H1 (cell line): ENCODE data around the gene IRAK1BP1. TPM values are rescaled to one million over a fixed set of nuclear protein-coding genes. Genes with fewer than 3 reads are reported as not detected.

Experiments
- CTCF ChIA-PET: fragments of 300-600 bp; sonication (Branson Sonifier 250); formaldehyde crosslinking; loops from one replicate; lab custom pipeline; 2021; ENCODE audit not compliant: partially characterized antibody; lab: Charles Lee
- POLR2A ChIA-PET: fragments of 300-600 bp; sonication (Branson Sonifier 250); formaldehyde crosslinking; loops from one replicate; lab custom pipeline; 2021; ENCODE audit warnings: inconsistent platforms; ENCODE audit not compliant: partially characterized antibody; lab: Charles Lee
- DNase-seq, 2 experiments: peaks; one replicate each; pipeline versions ENCODE4 v3.0.0 to v3.0.0-alpha.2; 2010 to 2022; ENCODE audit warnings: low spot score in 2 of 2, low read depth in 1 of 2, mixed read lengths in 1 of 2
- FAIRE-seq: peaks from 2 replicates; lab custom pipeline; 2011; peaks lifted over from hg19 to GRCh38; lab: Jason Lieb, UNC
- H2AFZ ChIP-seq: 2 replicates; pipeline ENCODE4 v1.8.1; 2012; ENCODE audit warnings: low read length, inconsistent platforms
- H2AK5ac ChIP-seq: 2 replicates; pipeline ENCODE4 v1.6.1; 2013; ENCODE audit warnings: low read depth, low read length
- H2BK120ac ChIP-seq: replicated peaks from 2 replicates; pipeline ENCODE3; 2013; ENCODE audit warnings: low read depth, low read length, inconsistent platforms
- H2BK12ac ChIP-seq: 2 replicates; pipeline ENCODE4 v1.6.1; 2013; ENCODE audit warnings: low read depth, low read length
- H2BK15ac ChIP-seq: 2 replicates; pipeline ENCODE4 v1.6.1; 2013; ENCODE audit warnings: low read length
- H2BK20ac ChIP-seq: 2 replicates; pipeline ENCODE4 v1.6.1; 2013; ENCODE audit warnings: low read length
- H2BK5ac ChIP-seq: 2 replicates; pipeline ENCODE4 v1.6.1; 2013; ENCODE audit warnings: low read depth, low read length
- H3K14ac ChIP-seq: 2 replicates; pipeline ENCODE4 v1.6.1; 2013; ENCODE audit warnings: inconsistent platforms; ENCODE audit not compliant: insufficient read length
- H3K18ac ChIP-seq: 2 replicates; pipeline ENCODE4 v1.6.1; 2013; ENCODE audit warnings: low read length; ENCODE audit errors: extremely low read depth
- H3K23ac ChIP-seq: 2 replicates; pipeline ENCODE4 v1.6.1; 2013; ENCODE audit warnings: inconsistent platforms; ENCODE audit not compliant: insufficient read length
- H3K23me2 ChIP-seq: 2 replicates; pipeline ENCODE4 v1.6.1; 2013; ENCODE audit warnings: low read depth, low read length
- H3K27ac ChIP-seq: 2 replicates; pipeline ENCODE4 v1.6.1; 2011; ENCODE audit warnings: low read depth, low read length, inconsistent platforms
- H3K27me3 ChIP-seq, 4 experiments: replicated peaks in 1 of 4; 1 replicate in 1 of 4; 2 replicates in 3 of 4; pipeline versions ENCODE4 v1.6.1 to v1.8.1; 2011 to 2013; ENCODE audit warnings: low read length in 3 of 4, mild to moderate bottlenecking in 3 of 4, inconsistent platforms in 2 of 4, mixed read lengths in 2 of 4, moderate library complexity in 1 of 4; ENCODE audit not compliant: control insufficient read depth in 3 of 4, insufficient read depth in 3 of 4; ENCODE audit errors: extremely low read depth in 1 of 4
- H3K36me3 ChIP-seq, 4 experiments: 2 replicates each; pipeline versions ENCODE4 v1.6.1 to v1.8.1; 2011 to 2013; ENCODE audit warnings: mild to moderate bottlenecking in 4 of 4, low read length in 3 of 4, moderate library complexity in 2 of 4, control low read depth in 1 of 4, inconsistent platforms in 1 of 4; ENCODE audit not compliant: insufficient read depth in 4 of 4, control insufficient read depth in 2 of 4
- H3K4ac ChIP-seq: replicated peaks from 2 replicates; pipeline ENCODE3; 2013; ENCODE audit warnings: low read length, low read depth, mixed read lengths, inconsistent platforms; ENCODE audit not compliant: insufficient read length
- H3K4me1 ChIP-seq, 4 experiments: replicated peaks in 1 of 4; 1 replicate in 1 of 4; 2 replicates in 3 of 4; pipeline versions ENCODE4 v1.6.1 to v1.8.1; 2011 to 2013; ENCODE audit warnings: low read length in 3 of 4, inconsistent platforms in 2 of 4, mixed read lengths in 1 of 4; ENCODE audit not compliant: insufficient read depth in 4 of 4, control insufficient read depth in 3 of 4
- H3K4me2 ChIP-seq, 2 experiments: 2 replicates each; pipeline versions ENCODE4 v1.6.1 to v1.8.1; 2011 to 2013; ENCODE audit warnings: low read depth in 2 of 2, low read length in 2 of 2, control low read depth in 1 of 2, inconsistent platforms in 1 of 2, mild to moderate bottlenecking in 1 of 2; ENCODE audit not compliant: insufficient read depth in 1 of 2
- H3K4me3 ChIP-seq, 4 experiments: fragments of 200-600, 300-600 bp in 1 of 4; sonication (generic), shearing (Covaris generic), sonication (Bioruptor Twin) in 1 of 4; 2 replicates each; pipeline versions ENCODE4 v1.5.1 to v1.8.1; 2011 to 2016; ENCODE audit warnings: low read length in 4 of 4, low read depth in 3 of 4, control low read depth in 2 of 4, inconsistent platforms in 2 of 4, mild to moderate bottlenecking in 2 of 4, mixed read lengths in 1 of 4, moderate library complexity in 1 of 4; ENCODE audit not compliant: insufficient read depth in 2 of 4; ENCODE audit errors: extremely low read depth in 1 of 4
- H3K56ac ChIP-seq: replicated peaks from 2 replicates; pipeline ENCODE3; 2013; ENCODE audit warnings: low read depth, mild to moderate bottlenecking, mixed read lengths, low read length, inconsistent platforms; ENCODE audit not compliant: insufficient read length
- H3K79me1 ChIP-seq: 2 replicates; pipeline ENCODE4 v1.6.1; 2013; ENCODE audit warnings: low read depth, low read length, control low read depth
- H3K79me2 ChIP-seq, 2 experiments: 2 replicates each; pipeline versions ENCODE4 v1.6.1 to v1.8.1; 2012 to 2013; ENCODE audit warnings: low read length in 2 of 2, mild to moderate bottlenecking in 2 of 2, inconsistent platforms in 1 of 2; ENCODE audit not compliant: insufficient read depth in 2 of 2, control insufficient read depth in 1 of 2
- H3K9ac ChIP-seq, 4 experiments: replicated peaks in 1 of 4; 1 replicate in 1 of 4; 2 replicates in 3 of 4; pipeline versions ENCODE4 v1.6.1 to v1.8.1; 2011 to 2013; ENCODE audit warnings: low read depth in 3 of 4, low read length in 3 of 4, control low read depth in 2 of 4, mild to moderate bottlenecking in 2 of 4, moderate library complexity in 2 of 4, inconsistent platforms in 1 of 4; ENCODE audit errors: extremely low read depth in 1 of 4
- H3K9me3 ChIP-seq, 2 experiments: 2 replicates each; pipeline versions ENCODE4 v1.6.1 to v1.8.1; 2012 to 2013; ENCODE audit warnings: mild to moderate bottlenecking in 2 of 2, moderate library complexity in 2 of 2, control low read depth in 1 of 2, inconsistent platforms in 1 of 2, low read depth in 1 of 2, low read length in 1 of 2, mixed read lengths in 1 of 2; ENCODE audit not compliant: insufficient read depth in 2 of 2
- H4K20me1 ChIP-seq, 2 experiments: replicated peaks in 1 of 2; 2 replicates each; pipeline versions ENCODE3 to v1.8.1; 2011 to 2013; ENCODE audit warnings: inconsistent platforms in 2 of 2, low read length in 2 of 2, mild to moderate bottlenecking in 1 of 2; ENCODE audit not compliant: insufficient read depth in 2 of 2, control insufficient read depth in 1 of 2
- H4K5ac ChIP-seq: 2 replicates; pipeline ENCODE4 v1.6.1; 2013; ENCODE audit warnings: low read length, low read depth, mixed read lengths, inconsistent platforms; ENCODE audit not compliant: insufficient read length
- H4K8ac ChIP-seq: 2 replicates; pipeline ENCODE4 v1.8.0; 2013; ENCODE audit warnings: mild to moderate bottlenecking, moderate library complexity, low read length, inconsistent platforms; ENCODE audit not compliant: insufficient read depth; ENCODE audit errors: extremely low read depth
- H4K91ac ChIP-seq: replicated peaks from 2 replicates; pipeline ENCODE3; 2013; ENCODE audit warnings: low read length, mixed read lengths, inconsistent platforms; ENCODE audit not compliant: insufficient read length
- ASH2L ChIP-seq: fragments of 200-600, 300-600 bp; sonication (generic); IDR thresholded peaks from one replicate; pipeline ENCODE4 v1.7.1; 2017; ENCODE audit warnings: low read length
- BRCA1 ChIP-seq: IDR thresholded peaks from 2 replicates; pipeline ENCODE4 v1.6.1; 2012; ENCODE audit warnings: low read depth, low read length, improper control_type of control experiment
- FOSL1 ChIP-seq: IDR thresholded peaks from 2 replicates; pipeline ENCODE4 v1.6.1; 2011; ENCODE audit warnings: mild to moderate bottlenecking, low read depth, low read length, moderate library complexity; ENCODE audit not compliant: insufficient read depth
- MAFK ChIP-seq: IDR thresholded peaks from 2 replicates; pipeline ENCODE4 v1.6.1; 2012; ENCODE audit warnings: low read depth, mild to moderate bottlenecking, improper control_type of control experiment, low read length
- NRF1 ChIP-seq: IDR thresholded peaks from 2 replicates; pipeline ENCODE4 v1.6.1; 2011; ENCODE audit warnings: mild to moderate bottlenecking, low read depth, low read length, improper control_type of control experiment
- RAD21 ChIP-seq, 2 experiments: IDR thresholded peaks in 1 of 2; conservative IDR thresholded peaks in 1 of 2; 2 replicates each; pipeline ENCODE4 v1.6.1; 2011; ENCODE audit warnings: low read depth in 2 of 2, low read length in 2 of 2, improper control_type of control experiment in 1 of 2, inconsistent platforms in 1 of 2, mild to moderate bottlenecking in 1 of 2, moderate library complexity in 1 of 2
- RXRA ChIP-seq: IDR thresholded peaks from 2 replicates; pipeline ENCODE4 v1.6.1; 2011; ENCODE audit warnings: low read depth, mild to moderate bottlenecking, low read length, moderate library complexity; ENCODE audit not compliant: insufficient read depth
- SIN3A ChIP-seq, 2 experiments: IDR thresholded peaks in 1 of 2; conservative IDR thresholded peaks in 1 of 2; 2 replicates each; pipeline ENCODE4 v1.6.1; 2011 to 2012; ENCODE audit warnings: low read length in 2 of 2, improper control_type of control experiment in 1 of 2, low read depth in 1 of 2, mild to moderate bottlenecking in 1 of 2
- SUZ12 ChIP-seq: fragments of 200-600 bp; sonication (generic); IDR thresholded peaks from 2 replicates; pipeline ENCODE4 v1.6.1; 2012; ENCODE audit warnings: mild to moderate bottlenecking, inconsistent platforms, low read length, moderate library complexity, mixed read lengths
- TAF7 ChIP-seq: optimal IDR thresholded peaks from 2 replicates; pipeline ENCODE3; 2011; ENCODE audit warnings: low read depth, mild to moderate bottlenecking, inconsistent platforms, low read length, moderate library complexity, borderline replicate concordance
- TCF12 ChIP-seq: IDR thresholded peaks from 2 replicates; pipeline ENCODE4 v1.6.1; 2011; ENCODE audit warnings: low read depth, mild to moderate bottlenecking, low read length
- polyA plus RNA-seq, 7 experiments: library from polyadenylated mRNA; depleted of rRNA in 3 of 7; stranded (reverse) in 5 of 7; unstranded in 2 of 7; fragments of >200 nt in 5 of 7; fragments of 200-250 nt in 2 of 7; gene quantifications; 1 replicate in 5 of 7; 2 replicates in 1 of 7; 4 replicates in 1 of 7; pipeline versions ENCODE4 v1.2.1 to v1.2.3, GENCODE V29; 2011 to 2013; ENCODE audit warnings: missing spikeins in 2 of 7, mixed read lengths in 2 of 7
- total RNA-seq: library from RNA; stranded (reverse); fragmentation: NEBNext Ultra II Directional; extraction: Animal tissue kit (Norgen Biotek cat#: 25700); gene quantifications from 2 replicates; pipeline ENCODE4 v1.2.1, GENCODE V29; 2021
- TF ChIP-seq, protein P1 (sequence below), 3 experiments: IDR thresholded peaks; 1 replicate in 2 of 3; 2 replicates in 1 of 3; pipeline versions ENCODE4 v1.5.1 to v1.6.1; 2011; ENCODE audit warnings: low read length in 3 of 3, mild to moderate bottlenecking in 3 of 3, inconsistent platforms in 2 of 3, low read depth in 1 of 3, moderate library complexity in 1 of 3; ENCODE audit not compliant: insufficient read depth in 1 of 3; ENCODE audit errors: control extremely low read depth in 1 of 3

Gene IRAK1BP1
- total and polyA plus RNA-seq, 2 of the 8 experiments (the other 6 are each of a cell fraction or from before 2014, with no cell fraction given), result 3.7 to 4.7 TPM

GRCh38 chr6:78851156-78851555 lies 16.2 kb upstream of the IRAK1BP1 start:
- no peaks in the 10 kb centered on the region for H3K79me1 ChIP-seq
- no peak for FAIRE-seq
- H3K27me3 ChIP-seq, result no peaks in the 10 kb centered on the region
- H3K4me3 ChIP-seq, result no peak overlapping the region
- no peak overlapping the region for H4K91ac ChIP-seq
- H3K23me2 ChIP-seq, result no peaks in the 10 kb centered on the region
- no peak overlapping the region for H2BK5ac ChIP-seq
- no peak overlapping the region for H3K18ac ChIP-seq
- H3K9me3 ChIP-seq, result no peaks in the 10 kb centered on the region
- no peak overlapping the region for H3K56ac ChIP-seq
- H2BK120ac ChIP-seq, result no peak overlapping the region
- H4K20me1 ChIP-seq, result no peaks in the 10 kb centered on the region
- no peak overlapping the region for H4K5ac ChIP-seq
- no peaks in the 10 kb centered on the region for H3K79me2 ChIP-seq
- ChIA-PET CTCF (no interaction called here), POLR2A (no interaction called here)
- DNase-seq, result no peak
- H3K36me3 ChIP-seq, result no peaks in the 10 kb centered on the region
- no peak overlapping the region for H2BK15ac ChIP-seq
- H3K23ac ChIP-seq, result no peak overlapping the region
- no peak overlapping the region for H3K4me2 ChIP-seq
- no peak overlapping the region for H2AK5ac ChIP-seq
- H3K9ac ChIP-seq, result no peak overlapping the region
- H3K4me1 ChIP-seq, result peaks cover 0 to 3% (median 0%) of the 10 kb centered on the region in 4 experiments; a peak in 1 of 7 replicates
- H3K4ac ChIP-seq, result no peak overlapping the region
- H2BK12ac ChIP-seq, result no peak overlapping the region
- H2AFZ ChIP-seq, result no peak overlapping the region
- H3K14ac ChIP-seq, result no peak overlapping the region
- no peak overlapping the region for H4K8ac ChIP-seq
- H2BK20ac ChIP-seq, result no peak overlapping the region
- H3K27ac ChIP-seq, result no peak overlapping the region
- no peak for TF ChIP-seq SUZ12
- TF ChIP-seq RAD21 (IDR thresholded peaks at IDR 0.05 in 1 of 2, conservative IDR thresholded peaks at IDR 0.05 in 1 of 2; ENCODE audit: low read depth in 2 of 2, low read length in 2 of 2), result no peak
- no peak for TF ChIP-seq MAFK
- no peak for TF ChIP-seq RXRA
- TF ChIP-seq ASH2L, result no peak
- TF ChIP-seq TAF7, result no peak
- TF ChIP-seq TCF12, result no peak
- TF ChIP-seq FOSL1, result no peak
- TF ChIP-seq NRF1, result no peak
- TF ChIP-seq BRCA1, result no peak
- no peak for TF ChIP-seq SIN3A (conservative IDR thresholded peaks at IDR 0.05 in 1 of 2, IDR thresholded peaks at IDR 0.05 in 1 of 2; ENCODE audit: low read depth in 1 of 2, low read length in 2 of 2)
- TF ChIP-seq, protein P1, sequence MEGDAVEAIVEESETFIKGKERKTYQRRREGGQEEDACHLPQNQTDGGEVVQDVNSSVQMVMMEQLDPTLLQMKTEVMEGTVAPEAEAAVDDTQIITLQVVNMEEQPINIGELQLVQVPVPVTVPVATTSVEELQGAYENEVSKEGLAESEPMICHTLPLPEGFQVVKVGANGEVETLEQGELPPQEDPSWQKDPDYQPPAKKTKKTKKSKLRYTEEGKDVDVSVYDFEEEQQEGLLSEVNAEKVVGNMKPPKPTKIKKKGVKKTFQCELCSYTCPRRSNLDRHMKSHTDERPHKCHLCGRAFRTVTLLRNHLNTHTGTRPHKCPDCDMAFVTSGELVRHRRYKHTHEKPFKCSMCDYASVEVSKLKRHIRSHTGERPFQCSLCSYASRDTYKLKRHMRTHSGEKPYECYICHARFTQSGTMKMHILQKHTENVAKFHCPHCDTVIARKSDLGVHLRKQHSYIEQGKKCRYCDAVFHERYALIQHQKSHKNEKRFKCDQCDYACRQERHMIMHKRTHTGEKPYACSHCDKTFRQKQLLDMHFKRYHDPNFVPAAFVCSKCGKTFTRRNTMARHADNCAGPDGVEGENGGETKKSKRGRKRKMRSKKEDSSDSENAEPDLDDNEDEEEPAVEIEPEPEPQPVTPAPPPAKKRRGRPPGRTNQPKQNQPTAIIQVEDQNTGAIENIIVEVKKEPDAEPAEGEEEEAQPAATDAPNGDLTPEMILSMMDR (IDR thresholded peaks at IDR 0.05; ENCODE audit: control extremely low read depth in 1 of 3, insufficient read depth in 1 of 3, low read depth in 1 of 3, low read length in 3 of 3), result no peak
